Putamen (tissue), 1 donor: ENCODE results near the gene KIF1C.
"Not testable (repeated sequence)": the region's sequence is repeated elsewhere in the genome, so short reads cannot be mapped to it uniquely, and the experiment has no call there.

Experiments
- DNase-seq: peaks from one replicate; pipeline ENCODE4 v3.0.0-alpha.2; 2016; ENCODE audit warnings: low spot score

The KIF1C gene

DNA sequence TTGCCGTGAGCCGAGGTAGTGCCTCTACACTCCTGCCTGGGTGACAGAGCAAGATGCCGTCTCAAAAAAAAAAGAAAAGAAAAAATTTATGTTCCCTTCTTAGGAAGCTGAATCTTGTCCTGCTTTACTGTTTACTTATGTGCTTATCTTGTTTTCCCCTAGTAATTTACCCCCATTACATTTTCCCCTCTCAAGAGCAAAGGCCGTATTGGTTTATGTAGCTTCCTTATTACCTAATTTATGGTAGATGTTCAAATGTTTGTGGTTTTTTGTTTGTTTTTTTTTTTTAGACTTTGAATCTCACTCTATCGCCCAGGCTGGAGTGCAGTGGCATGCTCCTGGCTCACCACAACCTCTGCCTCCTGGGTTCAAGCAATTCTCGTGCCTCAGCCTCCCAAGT is 47.7 kb downstream of the KIF1C start:
- DNase-seq: no peak

DNA sequence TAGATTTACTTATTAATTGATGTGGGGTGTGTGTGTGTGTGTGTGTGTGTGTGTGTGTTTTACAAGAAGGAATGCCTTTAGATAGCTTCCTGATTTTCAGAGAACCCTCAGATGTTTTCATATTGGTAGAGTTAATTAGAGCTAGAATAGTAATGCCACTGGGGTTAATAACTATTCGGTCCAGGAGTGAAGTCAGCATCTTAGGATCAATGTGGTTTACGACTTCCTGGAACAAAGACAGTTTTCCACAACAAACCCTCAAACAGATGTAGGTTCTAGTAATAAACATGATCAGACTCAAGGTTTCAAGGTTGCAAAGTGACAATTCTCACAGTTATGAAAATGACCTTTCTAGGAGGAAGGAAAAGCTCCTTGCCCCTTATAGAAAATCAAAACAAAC is 49.7 kb downstream of the KIF1C start:
- no peak for DNase-seq

DNA sequence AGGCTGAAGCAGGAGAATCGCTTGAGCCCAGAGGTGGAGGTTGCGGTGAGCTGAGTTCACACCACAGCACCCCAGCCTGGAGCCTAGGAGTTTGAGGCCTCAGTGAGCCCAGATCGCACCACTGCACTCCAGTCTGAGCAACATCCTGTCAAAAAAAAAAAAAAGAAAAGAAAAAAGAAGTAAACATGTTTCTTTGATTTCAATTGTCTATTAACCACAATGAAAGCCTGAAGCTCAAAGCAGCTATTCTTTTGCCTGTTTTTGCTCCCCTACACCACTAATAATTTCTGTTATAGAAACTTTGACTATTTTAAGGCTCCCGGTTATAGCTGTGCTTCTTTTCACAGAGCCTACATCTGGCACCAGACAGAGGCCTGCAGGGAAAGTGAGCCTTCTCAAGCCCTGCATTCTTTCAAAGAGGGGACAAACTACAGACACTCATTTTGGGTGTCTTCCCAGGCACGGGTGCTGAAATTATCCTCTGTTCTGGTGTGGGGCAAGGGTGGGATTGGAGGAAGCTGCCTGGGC is 51.6 kb downstream of the KIF1C start:
- DNase-seq: no peak

DNA sequence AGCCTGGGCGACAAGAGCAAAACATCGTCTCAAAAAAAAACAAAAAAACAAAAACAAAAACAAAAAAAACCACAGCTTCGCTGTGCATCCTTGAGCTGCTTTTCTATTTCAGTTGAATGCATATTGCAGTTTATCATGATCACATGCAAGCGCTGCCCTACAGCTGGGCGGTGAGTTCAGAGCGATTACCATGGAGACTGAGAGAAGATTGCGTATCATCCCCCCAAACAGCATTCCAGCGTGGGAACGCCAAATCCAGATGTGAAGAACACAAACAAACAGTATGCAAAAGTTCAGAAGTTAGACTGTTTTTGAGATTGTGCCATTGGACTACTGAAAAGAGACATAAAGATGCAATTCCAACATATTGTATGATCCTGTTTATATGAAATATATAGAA is 52.5 kb downstream of the KIF1C start:
- DNase-seq: no peak

DNA sequence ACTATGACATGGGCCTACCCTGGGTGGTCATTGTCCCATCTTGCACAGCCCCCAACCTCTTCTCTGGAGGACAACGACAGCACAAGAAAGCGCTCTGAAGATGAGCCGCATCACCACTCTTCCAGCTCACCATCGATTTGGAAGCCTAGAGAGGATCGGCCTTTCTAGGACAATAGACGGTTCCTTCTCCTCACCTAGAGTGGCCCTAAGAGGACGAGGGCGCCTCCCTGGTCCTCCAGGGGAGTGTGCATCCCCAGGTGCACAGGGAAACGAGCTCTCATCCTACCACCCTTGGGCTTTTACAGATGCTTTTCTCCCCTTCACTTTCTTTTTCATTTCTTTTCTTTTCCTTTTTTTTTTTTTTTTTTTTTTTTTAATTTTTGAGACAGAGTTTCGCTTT is 57.8 kb downstream of the KIF1C start:
- no peak for DNase-seq

DNA sequence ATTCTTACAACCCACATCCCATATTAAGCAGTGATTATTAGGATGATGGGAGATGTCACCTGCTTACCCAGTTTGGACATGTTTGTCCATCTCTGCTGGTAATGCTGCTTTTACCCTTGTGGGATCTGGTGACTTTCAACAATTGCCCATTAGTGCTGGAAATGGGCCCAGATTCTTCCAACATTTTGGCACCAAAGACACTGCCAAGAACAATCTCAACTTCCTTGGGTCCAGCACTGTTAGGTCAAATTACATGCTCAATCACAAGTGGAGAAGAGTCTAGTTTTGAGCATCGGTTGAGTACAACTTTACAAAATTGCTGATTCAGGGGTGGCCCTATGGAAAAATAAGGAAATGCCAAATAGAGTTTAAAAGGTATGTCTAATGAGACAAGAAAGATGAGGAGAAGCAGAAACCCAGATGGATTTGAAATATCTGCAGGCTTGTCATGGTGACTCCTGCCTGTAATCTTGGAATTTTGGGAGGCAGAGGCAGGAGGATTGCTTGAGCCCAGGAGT is 67.5 kb downstream of the KIF1C start:
- DNase-seq: no peak

DNA sequence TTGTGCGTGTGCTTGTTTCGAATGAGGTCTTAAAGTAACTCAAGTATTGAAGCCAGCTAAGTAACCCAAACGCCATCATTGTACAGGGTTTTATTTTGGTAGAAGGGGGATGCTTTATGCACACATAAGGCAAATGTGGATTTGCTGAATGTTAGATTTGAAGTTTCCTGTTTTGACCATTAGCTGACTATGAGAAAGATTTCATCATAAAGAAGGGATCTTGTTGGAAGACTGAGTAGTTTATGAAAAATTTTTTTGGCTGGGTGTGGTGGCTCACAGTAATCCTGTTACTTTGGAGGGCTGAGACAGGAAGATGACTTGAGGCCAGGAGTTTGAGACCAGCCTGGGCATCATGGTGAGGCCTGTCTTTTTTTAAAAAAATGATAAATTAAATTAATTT is 70.5 kb downstream of the KIF1C start:
- no peak for DNase-seq

DNA sequence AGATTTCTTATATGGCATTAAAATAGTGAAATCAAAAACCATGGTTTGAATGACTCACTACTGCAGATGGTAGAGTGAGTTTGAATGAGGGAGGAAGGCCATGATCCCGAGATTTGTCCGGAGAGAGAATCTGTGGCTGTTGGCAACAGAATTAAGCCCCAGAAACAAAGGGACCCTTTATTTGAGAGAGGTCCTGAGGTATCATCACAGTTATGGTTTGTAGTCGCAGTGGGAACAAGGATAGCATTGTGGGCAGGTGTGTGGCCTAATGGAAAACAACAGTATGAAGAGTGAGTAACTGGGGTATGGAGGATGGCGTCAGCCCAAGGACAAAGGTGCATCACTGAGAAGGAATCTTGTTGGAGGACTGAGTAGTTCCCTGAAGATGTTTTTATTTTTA is 72.0 kb downstream of the KIF1C start:
- no peak for DNase-seq

DNA sequence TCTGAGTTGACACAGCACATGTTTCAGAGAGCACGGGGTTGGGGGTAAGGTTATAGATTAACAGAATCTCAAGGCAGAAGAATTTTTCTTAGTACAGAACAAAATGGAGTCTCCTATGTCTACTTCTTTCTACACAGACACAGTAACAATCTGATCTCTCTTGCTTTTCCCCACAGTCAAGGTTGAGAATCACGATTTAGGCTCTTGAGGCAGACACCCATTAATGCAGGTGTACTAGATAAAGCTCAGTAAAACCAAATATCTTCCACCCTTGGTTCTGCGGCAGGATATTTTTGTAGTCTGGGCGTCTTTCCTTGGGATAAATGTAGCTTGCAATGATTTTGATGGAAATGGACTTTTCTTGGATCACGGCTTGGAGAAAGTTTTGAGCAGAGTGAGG is 77.7 kb downstream of the KIF1C start:
- DNase-seq: not testable (repeated sequence)

DNA sequence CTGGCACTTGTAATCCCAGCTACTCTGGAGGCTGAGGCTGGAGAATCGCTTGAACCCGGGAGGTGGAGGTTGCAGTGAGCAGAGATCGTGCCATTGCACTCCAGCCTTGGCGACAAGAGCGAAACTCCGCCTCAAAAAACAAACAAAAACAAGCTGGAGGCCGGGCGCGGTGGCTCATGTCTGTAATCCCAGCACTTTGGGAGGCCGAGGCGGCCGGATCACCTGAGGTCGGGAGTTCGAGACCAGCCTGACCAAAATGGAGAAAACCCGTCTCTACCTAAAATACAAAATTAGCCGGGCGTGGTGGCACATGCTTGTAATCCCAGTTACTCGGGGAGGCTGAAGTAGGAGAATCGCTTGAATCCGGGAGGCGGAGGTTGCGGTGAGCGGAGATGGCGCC is 79.5 kb downstream of the KIF1C start:
- DNase-seq: not testable (repeated sequence)

DNA sequence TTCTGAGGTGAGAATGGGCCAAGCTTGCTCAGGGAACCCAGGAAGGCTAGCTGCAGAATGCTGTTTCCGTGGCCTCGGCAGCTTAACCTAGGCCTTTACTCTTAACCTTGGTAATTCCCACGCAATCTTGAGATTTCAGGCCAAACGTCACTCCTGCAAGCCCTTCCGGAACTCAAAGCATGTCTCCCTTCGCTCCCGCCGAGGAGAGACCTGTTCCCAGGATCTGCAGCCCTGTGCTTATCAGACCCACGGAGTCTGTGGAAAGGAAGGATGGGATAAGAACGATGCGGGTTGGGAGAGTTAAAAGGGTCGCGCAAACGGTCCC is 80.0 kb downstream of the KIF1C start:
- no peak for DNase-seq
